ENCODE data around the gene OTOP2.
"Not testable (repeated sequence)": the region's sequence is repeated elsewhere in the genome, so short reads cannot be mapped to it uniquely, and the experiment has no call there.

The OTOP2 gene

DNA sequence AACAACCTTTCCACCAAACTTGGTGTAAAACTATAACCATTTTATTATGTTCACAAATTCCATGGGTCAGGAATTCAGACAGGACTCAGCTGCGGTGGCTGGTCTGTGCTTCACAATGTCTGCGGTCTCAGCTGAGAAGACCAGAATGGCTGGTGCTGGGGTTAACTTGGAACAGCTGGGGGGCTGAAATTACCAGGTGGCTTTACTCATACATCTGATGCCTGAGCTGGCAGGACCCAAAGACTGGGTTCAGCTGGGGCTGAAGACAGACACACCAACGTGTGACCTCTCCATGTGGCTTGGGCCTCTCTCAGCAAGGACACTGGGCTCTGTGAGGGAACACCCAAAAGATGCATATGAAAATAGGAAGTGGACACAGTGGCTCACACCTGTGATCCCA, 54.2 kb downstream of the OTOP2 start:
- no peaks in the 10 kb centered on the region for H3K79me2 ChIP-seq
- H3K9me3 ChIP-seq (ENCODE audit: control insufficient read depth, low read length), result no peaks in the 10 kb centered on the region
- no peak overlapping the region for H3K27ac ChIP-seq
- no peak overlapping the region for H2AFZ ChIP-seq
- H3K9ac ChIP-seq, result no peak overlapping the region
- no peak overlapping the region for H3K4me3 ChIP-seq (ENCODE audit: low read depth, low read length)
- no peak overlapping the region for H3K4me2 ChIP-seq (ENCODE audit: low read length)
- no peaks in the 10 kb centered on the region for H3K27me3 ChIP-seq (ENCODE audit: control insufficient read depth, insufficient read depth, low read length)
- H3K36me3 ChIP-seq (ENCODE audit: control insufficient read depth, insufficient read depth, low read length), result no peaks in the 10 kb centered on the region
- H3K4me1 ChIP-seq, result peaks cover 8% of the 10 kb centered on the region
- TF ChIP-seq CTCF (IDR thresholded peaks at IDR 0.05), result no peak

- Histone ChIP-seq H3K36me3 (ENCODE audit: control insufficient read depth, insufficient read depth, low read length) (no peaks in the 10 kb centered on the region), H3K4me2 (ENCODE audit: low read length) (no peak overlapping the region), H3K4me1 (peaks cover 8% of the 10 kb centered on the region), H3K4me3 (ENCODE audit: low read depth, low read length) (no peak overlapping the region), H2AFZ (no peak overlapping the region), H3K9me3 (ENCODE audit: control insufficient read depth, low read length) (no peaks in the 10 kb centered on the region), H3K9ac (no peak overlapping the region), H3K27me3 (ENCODE audit: control insufficient read depth, insufficient read depth, low read length) (no peaks in the 10 kb centered on the region), H3K27ac (no peak overlapping the region), H3K79me2 (no peaks in the 10 kb centered on the region)
- TF ChIP-seq CTCF (IDR thresholded peaks at IDR 0.05), result no peak
Observed at GRCh38 chr17:74979408-74980146, 55.5 kb downstream of the OTOP2 start.

DNA sequence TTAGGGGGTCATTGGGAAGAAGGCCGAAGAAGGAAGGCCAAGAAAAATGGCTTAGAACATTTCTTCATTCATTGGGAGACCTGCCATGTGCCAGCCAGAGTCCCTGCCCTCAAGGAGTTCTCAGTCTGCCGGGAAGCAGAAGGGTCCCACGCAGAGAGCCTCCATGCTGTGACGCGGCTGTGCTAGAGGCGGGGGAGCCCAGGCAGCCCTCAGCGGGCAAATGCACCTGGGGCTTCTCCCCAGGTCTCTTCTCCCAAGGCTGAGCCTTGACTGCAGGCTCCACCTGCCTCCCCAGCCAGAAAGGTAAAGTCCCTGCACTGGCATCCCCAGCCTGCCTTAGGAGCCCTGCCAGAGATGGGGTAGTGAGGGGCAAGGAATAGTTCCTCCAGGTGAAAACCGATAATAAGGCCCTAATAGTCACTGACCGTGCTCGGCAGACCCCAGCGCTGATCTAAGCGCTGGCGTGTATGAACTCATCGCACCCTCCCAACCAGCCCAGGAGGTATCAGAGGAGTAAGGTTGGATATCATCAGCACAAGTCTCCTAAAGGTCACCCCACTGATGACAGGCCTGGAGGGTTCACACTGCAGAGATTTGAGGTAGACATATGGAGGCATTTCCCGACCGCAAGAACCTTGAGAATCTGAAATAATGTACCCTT, 57.4 kb downstream of the OTOP2 start:
- Histone ChIP-seq H3K79me2 (no peaks in the 10 kb centered on the region), H3K27ac (peak overlapping the region; percentile 94)

DNA sequence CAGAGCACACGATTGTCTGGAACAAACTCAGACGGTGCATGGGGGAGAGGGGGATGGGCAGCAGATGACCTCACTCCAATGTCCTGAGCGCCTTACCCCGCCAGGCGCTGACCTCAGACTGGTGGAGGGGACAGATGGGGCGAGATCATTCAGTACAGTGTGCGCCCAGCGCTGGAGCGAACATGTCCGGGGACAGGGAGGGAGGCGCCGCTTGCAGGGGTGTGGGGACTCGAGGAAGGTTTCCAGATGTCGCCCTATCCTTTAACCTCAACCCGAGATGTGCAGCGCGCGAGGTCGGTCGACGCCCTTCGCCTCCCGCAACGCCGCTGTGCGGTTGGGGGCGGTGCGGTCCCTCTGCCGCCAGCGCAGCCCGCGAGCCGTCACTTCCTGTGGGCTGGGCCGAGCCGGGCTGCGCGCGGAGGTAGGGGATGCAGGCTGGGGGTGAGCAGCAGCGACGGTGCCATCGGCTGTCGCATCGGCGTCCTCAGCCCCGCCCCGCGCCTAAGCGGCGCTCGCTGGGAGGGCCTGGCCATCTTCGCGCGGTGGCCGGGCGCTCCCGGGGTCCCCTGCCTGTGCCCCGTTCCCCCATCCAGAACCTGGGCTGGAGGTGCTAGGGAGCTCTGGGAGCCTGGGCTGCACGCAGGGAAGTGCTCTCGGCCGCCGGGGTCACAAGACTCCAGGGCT, 58.0 kb downstream of the OTOP2 start:
- Histone ChIP-seq H3K36me3 (ENCODE audit: control insufficient read depth, insufficient read depth, low read length) (no peaks in the 10 kb centered on the region), H2AFZ (peak overlapping the region; percentile 83), H3K4me1 (peaks cover 10% of the 10 kb centered on the region), H3K27ac (peak overlapping the region; percentile 94), H3K79me2 (no peaks in the 10 kb centered on the region), H3K4me2 (ENCODE audit: low read length) (peak overlapping the region; percentile 71), H3K9ac (peak overlapping the region; percentile 40), H3K27me3 (ENCODE audit: control insufficient read depth, insufficient read depth, low read length) (no peaks in the 10 kb centered on the region), H3K9me3 (ENCODE audit: control insufficient read depth, low read length) (no peaks in the 10 kb centered on the region), H3K4me3 (ENCODE audit: low read depth, low read length) (peak overlapping the region; percentile 70)
- no peak for TF ChIP-seq CTCF (IDR thresholded peaks at IDR 0.05)

More for the DNA sequence above, 57.4 kb downstream of the OTOP2 start:
- Histone ChIP-seq H3K4me1 (peaks cover 8% of the 10 kb centered on the region), H3K4me2 (ENCODE audit: low read length) (peak overlapping the region; percentile 71), H3K36me3 (ENCODE audit: control insufficient read depth, insufficient read depth, low read length) (no peaks in the 10 kb centered on the region), H3K27me3 (ENCODE audit: control insufficient read depth, insufficient read depth, low read length) (no peaks in the 10 kb centered on the region), H3K9me3 (ENCODE audit: control insufficient read depth, low read length) (no peaks in the 10 kb centered on the region), H3K9ac (peak overlapping the region; percentile 40), H2AFZ (peak overlapping the region; percentile 83), H3K4me3 (ENCODE audit: low read depth, low read length) (peak overlapping the region; percentile 70)
- no peak for TF ChIP-seq CTCF (IDR thresholded peaks at IDR 0.05)

GRCh38 chr17:74982663-74983313, 58.7 kb downstream of the OTOP2 start:
- H3K27me3 ChIP-seq (ENCODE audit: control insufficient read depth, insufficient read depth, low read length), result not testable (repeated sequence)
- H2AFZ ChIP-seq, result peak overlapping the region; percentile 83

More at GRCh38 chr17:74982663-74983313, 58.7 kb downstream of the OTOP2 start:
- not testable (repeated sequence) for H3K36me3 ChIP-seq (ENCODE audit: control insufficient read depth, insufficient read depth, low read length); H3K9me3 ChIP-seq (ENCODE audit: control insufficient read depth, low read length); H3K9ac ChIP-seq; H3K79me2 ChIP-seq
- Histone ChIP-seq H3K27ac (peak overlapping the region; percentile 94), H3K4me1 (peaks cover 12% of the 10 kb centered on the region), H3K4me3 (ENCODE audit: low read depth, low read length) (peak overlapping the region; percentile 70), H3K4me2 (ENCODE audit: low read length) (peak overlapping the region; percentile 71)
